Esophagus muscularis mucosa (tissue), 4 donors: Measurements from ENCODE around the gene ARHGAP32.

Experiments
- CTCF ChIP-seq, 3 experiments: fragments of 200-600 bp in 2 of 3; fragments of 450-650 bp in 1 of 3; sonication (generic) in 2 of 3; IDR thresholded peaks; one replicate each; pipeline ENCODE4 v1.5.1; 2017 to 2019; ENCODE audit warnings: antibody characterized with exemption in 3 of 3, mild to moderate bottlenecking in 2 of 3, moderate library complexity in 1 of 3
- EP300 ChIP-seq: sonication (generic); formaldehyde crosslinking; IDR thresholded peaks from one replicate; pipeline ENCODE4 v1.6.1; 2017; ENCODE audit warnings: antibody characterized with exemption
- POLR2A ChIP-seq: fragments of 450-650 bp; IDR thresholded peaks from one replicate; pipeline ENCODE4 v1.6.1; 2017; ENCODE audit warnings: antibody characterized with exemption, moderate library complexity, mild to moderate bottlenecking, low read depth
- POLR2AphosphoS5 ChIP-seq, 2 donors: sonication (generic); formaldehyde crosslinking; IDR thresholded peaks; one replicate each; pipeline ENCODE4 v1.6.1; 2017; ENCODE audit warnings: antibody characterized with exemption in 2 of 2

DNA sequence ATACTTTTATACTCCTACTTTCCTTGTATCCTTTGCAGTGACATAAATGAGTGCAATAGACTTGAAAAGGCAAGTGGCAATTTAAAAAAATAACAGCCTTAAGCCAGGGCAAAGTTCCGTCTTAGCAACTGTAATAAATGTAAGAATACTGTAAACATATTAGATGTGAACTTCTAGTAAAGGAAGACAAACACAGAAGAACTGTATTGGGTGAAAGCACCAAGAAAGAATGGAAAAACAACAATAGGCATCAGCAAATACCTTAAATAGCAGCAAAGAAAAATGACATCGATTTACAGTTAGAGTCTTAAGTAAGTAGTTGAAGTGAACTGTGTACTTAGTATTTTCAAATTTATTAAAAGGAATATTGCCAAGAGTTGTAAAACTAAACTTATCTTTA, 174.0 kb downstream of the ARHGAP32 start:
- no peak for TF ChIP-seq CTCF (IDR thresholded peaks at IDR 0.05)
- no peak for TF ChIP-seq POLR2AphosphoS5 (IDR thresholded peaks at IDR 0.05)
- no peak for TF ChIP-seq POLR2A
- TF ChIP-seq EP300 = no peak
